Measurements from ENCODE around the gene TEX51. TPM values are rescaled to one million over a fixed set of nuclear protein-coding genes. Genes with fewer than 3 reads are reported as not detected.

TEX51 gene
- total and polyA plus RNA-seq, 2 donors (not counting 3 experiments of a cell fraction or from before 2014, with no cell fraction given): not detected

GRCh38 chr2:126895336-126895735 lies 3.4 kb upstream of the TEX51 start:
- Histone ChIP-seq H3K27ac (ENCODE audit: insufficient read depth, low read depth, low read length) (no peak overlapping the region), H2AFZ (ENCODE audit: low read depth, low read length) (no peak overlapping the region), H3K4me1 (ENCODE audit: control insufficient read depth, extremely low read depth, insufficient read depth, low read length) (no peaks in the 10 kb centered on the region), H3K79me2 (ENCODE audit: control insufficient read depth, insufficient read depth, low read length) (no peaks in the 10 kb centered on the region), H3K4me2 (ENCODE audit: insufficient read depth, low read length) (no peak overlapping the region), H3K9ac (replicated peaks; ENCODE audit: extremely low read depth, insufficient read depth, low read length) (no peak overlapping the region), H3K9me3 (replicated peaks; ENCODE audit: control insufficient read depth, insufficient read depth, low read length) (no peaks in the 10 kb centered on the region), H3K4me3 (replicated peaks in 1 of 3; ENCODE audit: insufficient read depth in 1 of 3, low read depth in 1 of 3, low read length in 3 of 3) (no peak overlapping the region), H3K36me3 (ENCODE audit: control insufficient read depth in 2 of 2, extremely low read depth in 1 of 2, insufficient read depth in 2 of 2, low read length in 2 of 2) (no peaks in the 10 kb centered on the region), H4K20me1 (replicated peaks; ENCODE audit: control insufficient read depth, extremely low read depth, insufficient read depth, low read length) (no peaks in the 10 kb centered on the region), H3K27me3 (ENCODE audit: control insufficient read depth in 2 of 2, insufficient read depth in 2 of 2, low read length in 2 of 2) (no peaks in the 10 kb centered on the region), H3K9me1 (replicated peaks; ENCODE audit: control insufficient read depth, extremely low read depth, insufficient read depth, low read length) (no peaks in the 10 kb centered on the region)
- dilution Hi-C loops (cut with MboI; ENCODE audit: extremely low pct_ligation_motif_present, low sequenced_read_pairs) (no loop called here), intact Hi-C loops (cut with micrococcal nuclease) (no loop called here)
- FAIRE-seq (no peak), DNase-seq (ENCODE audit: low read depth, low spot score) (no peak)
- no TSS peak for BruUV-seq (replicated peaks)
- CTCF ChIA-PET: no interaction called here
- no peak for TF ChIP-seq POLR2AphosphoS5 (IDR thresholded peaks at IDR 0.05; ENCODE audit: insufficient read depth, low read depth, low read length)
- no peak for TF ChIP-seq POLR2A (IDR thresholded peaks at IDR 0.05; ENCODE audit: low read depth, low read length)
- TF ChIP-seq JUN (IDR thresholded peaks at IDR 0.05; ENCODE audit: borderline replicate concordance, insufficient read depth, insufficient read length, low read depth): no peak
- no peak for TF ChIP-seq MYC (IDR thresholded peaks at IDR 0.05; ENCODE audit: low read depth, low read length)
- no peak for TF ChIP-seq EZH2 (IDR thresholded peaks at IDR 0.05; ENCODE audit: borderline replicate concordance, low read depth, low read length, severe bottlenecking)
- TF ChIP-seq CTCF (IDR thresholded peaks at IDR 0.05; ENCODE audit: extremely low read depth in 1 of 2, insufficient read depth in 1 of 2, low read depth in 1 of 2, low read length in 2 of 2): no peak
- TF ChIP-seq FOS (IDR thresholded peaks at IDR 0.05; ENCODE audit: borderline replicate concordance, insufficient read depth, low read length): no peak
- TF ChIP-seq GATA2 (IDR thresholded peaks at IDR 0.05; ENCODE audit: insufficient read depth, insufficient read length, low read depth, low read length): no peak
- no peak for TF ChIP-seq MAX (IDR thresholded peaks at IDR 0.05; ENCODE audit: insufficient read depth, insufficient read length)
- POLR2A ChIA-PET: no interaction called here

All from endothelial cell of umbilical vein (primary cell).